DMS 273 treated with DMSO at 0.1 percent for 48 hours (cell line): ENCODE results near the gene CDHR3.

Experiments
- DNase-seq: peaks from one replicate; lab custom pipeline; 2025; lab: John Stamatoyannopoulos, UW

The CDHR3 gene

GRCh38 chr7:106023369-106024322 is 60.6 kb downstream of the CDHR3 start:
- no peak for DNase-seq

- DNase-seq: no peak
Observed at GRCh38 chr7:106026101-106026500, 63.0 kb downstream of the CDHR3 start.

GRCh38 chr7:106029451-106029850 is 66.4 kb downstream of the CDHR3 start:
- no peak for DNase-seq

- no peak for DNase-seq
Observed at GRCh38 chr7:106029941-106030340, 66.9 kb downstream of the CDHR3 start.

DNA sequence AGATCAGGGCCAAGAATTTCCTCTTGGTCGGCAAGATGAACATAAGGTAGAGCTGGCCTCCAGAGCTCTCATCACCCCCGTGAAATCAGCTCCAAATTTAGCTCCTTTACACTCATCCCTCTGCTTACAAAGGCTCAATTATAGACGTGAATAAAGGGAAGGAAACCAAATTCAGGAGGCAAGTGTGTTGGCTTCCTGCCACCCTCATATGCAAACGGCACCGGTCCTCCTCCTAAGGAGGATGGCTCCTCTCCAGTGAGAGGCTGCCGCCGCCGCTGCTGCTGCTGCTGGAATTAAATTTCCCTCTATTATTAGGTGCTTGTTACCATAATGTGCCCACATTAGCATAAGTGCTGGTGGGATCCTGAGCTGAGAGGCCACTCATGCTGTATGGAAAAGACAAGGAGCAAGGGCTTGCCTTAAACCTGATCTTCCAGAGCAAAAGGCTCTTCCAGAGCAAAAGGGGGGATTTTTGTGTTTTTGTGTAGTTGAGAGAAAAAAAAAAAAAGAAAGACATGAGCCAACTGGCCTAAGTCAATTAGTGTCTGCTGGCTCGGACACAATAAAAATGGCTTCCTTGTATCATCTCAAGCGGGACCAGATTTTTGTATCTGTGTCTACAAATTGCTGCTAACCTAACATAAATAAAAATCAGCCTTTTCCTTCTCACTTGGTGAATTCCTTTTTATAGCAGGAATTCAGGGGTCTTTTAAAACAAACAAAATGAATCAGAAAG is 68.4 kb downstream of the CDHR3 start:
- peak; percentile 78 for DNase-seq

- no peak for DNase-seq
Observed at GRCh38 chr7:106032295-106032694, 69.2 kb downstream of the CDHR3 start.

- DNase-seq: no peak
Observed at GRCh38 chr7:106033735-106034134, 70.7 kb downstream of the CDHR3 start.

DNA sequence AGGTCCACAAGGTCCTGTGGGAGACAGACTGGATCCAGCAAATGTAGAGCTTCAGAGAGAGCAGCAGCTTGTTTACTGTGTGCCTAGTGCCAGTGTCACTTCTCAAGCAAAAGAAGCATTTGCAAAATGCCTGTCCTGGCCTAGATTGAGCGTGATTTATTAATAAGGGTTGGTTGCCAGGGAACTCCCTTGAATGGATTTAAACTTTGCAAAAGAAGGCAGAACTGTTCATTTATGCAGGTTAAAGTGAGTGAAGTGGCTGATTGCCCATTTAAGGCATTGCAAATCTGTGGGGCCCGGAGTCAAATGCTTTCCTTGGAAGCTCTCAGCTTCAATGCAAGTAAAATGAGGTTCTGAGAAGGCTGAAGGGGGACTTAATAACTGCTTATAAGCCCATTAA is 71.3 kb downstream of the CDHR3 start:
- no peak for DNase-seq

- no peak for DNase-seq
Observed at GRCh38 chr7:106035568-106035967, 72.5 kb downstream of the CDHR3 start.

DNA sequence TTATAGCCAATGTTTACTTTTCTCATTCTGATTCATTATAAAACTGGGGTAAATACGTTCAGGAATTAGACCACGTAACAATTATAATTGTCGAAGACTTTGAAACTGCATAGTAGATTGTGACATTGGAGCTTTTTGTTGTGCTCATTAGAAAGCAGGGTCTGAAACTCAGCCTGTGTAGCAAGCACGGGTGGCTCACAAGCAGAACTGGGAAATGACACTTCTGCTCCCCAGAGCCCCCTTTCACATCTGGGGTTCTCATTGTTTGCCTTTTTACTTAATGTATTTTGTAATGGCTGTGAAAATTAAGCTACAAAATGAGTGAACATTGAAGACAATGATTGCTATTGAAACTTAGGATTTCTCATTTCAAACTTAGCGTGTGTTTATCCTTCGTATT is 72.9 kb downstream of the CDHR3 start:
- no peak for DNase-seq

GRCh38 chr7:106037489-106038176 is 74.6 kb downstream of the CDHR3 start:
- DNase-seq: no peak

GRCh38 chr7:106038289-106038688 is 75.2 kb downstream of the CDHR3 start:
- no peak for DNase-seq

GRCh38 chr7:106038916-106039315 is 75.9 kb downstream of the CDHR3 start:
- DNase-seq: no peak

GRCh38 chr7:106039486-106040060 is 76.5 kb downstream of the CDHR3 start:
- DNase-seq: no peak

GRCh38 chr7:106041140-106041717 is 78.2 kb downstream of the CDHR3 start:
- DNase-seq: no peak

- no peak for DNase-seq
Observed at GRCh38 chr7:106042196-106042611, 79.1 kb downstream of the CDHR3 start.

DNA sequence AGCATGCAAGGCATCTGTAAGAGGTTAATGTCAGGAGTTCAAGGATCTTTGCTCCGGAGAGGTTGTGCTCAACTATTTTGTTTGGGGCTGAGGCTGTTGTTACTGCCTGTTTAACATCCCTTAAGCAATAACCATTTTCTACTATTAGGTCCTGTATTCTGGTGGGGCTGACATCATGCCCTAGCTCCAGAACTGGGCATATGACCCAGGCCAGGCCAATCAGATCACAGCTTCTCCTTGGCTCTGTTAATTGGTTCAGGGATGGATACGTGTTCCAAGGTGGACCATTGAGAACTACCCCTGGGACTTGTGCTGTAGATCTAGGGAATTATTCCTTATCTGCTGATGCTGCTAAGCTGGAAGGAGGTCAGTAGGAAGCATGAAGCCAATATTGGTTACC is 82.1 kb downstream of the CDHR3 start:
- DNase-seq: no peak

DNA sequence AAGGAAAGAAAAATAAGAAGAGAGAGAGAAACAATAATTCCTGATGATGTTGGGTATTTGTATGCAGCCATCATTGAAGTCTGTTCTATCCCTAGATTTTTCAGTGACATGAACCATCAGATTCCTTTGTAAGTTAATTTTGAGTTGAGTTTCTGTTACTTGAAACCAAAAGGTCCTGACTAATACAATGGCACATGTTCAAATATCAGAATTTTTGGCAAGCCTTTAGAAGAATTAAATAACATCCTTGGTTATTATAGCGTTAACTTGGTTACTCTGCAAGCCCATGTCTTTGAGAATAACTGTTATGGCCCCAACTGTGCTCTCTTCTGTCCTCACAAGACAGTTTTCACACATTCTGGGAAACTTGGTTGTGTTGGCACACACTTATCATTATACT is 82.5 kb downstream of the CDHR3 start:
- no peak for DNase-seq

DNA sequence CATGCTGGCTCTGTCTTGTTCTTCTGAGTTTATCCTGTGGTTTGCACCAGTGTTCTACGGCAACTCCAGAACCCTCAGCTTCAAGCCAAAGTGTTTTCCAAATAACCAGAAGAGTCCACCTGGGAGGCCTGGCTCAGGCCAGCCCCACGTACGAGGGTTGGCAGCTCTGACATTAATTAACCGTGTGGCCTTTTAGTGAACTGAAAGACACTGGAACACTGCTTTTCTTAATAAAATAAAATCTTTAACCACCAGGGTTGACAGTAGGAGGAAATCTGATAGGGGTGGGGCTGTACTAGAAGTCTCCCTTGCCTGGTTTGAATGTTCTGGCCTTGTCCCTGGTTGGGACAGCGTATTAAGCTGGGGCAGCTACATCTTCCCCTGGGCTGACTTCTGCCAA is 84.1 kb downstream of the CDHR3 start:
- peak; percentile 21 for DNase-seq

GRCh38 chr7:106047818-106048705 is 85.0 kb downstream of the CDHR3 start:
- peak; percentile 94 for DNase-seq

- no peak for DNase-seq
Observed at GRCh38 chr7:106048706-106049020, 85.6 kb downstream of the CDHR3 start.
